T47D (cell line): ENCODE results near the gene MOB3A.
"Not testable (repeated sequence)": the region's sequence is repeated elsewhere in the genome, so short reads cannot be mapped to it uniquely, and the experiment has no call there.

Experiments
- DNase-seq, 2 experiments: peaks; one replicate each; pipeline versions ENCODE4 v3.0.0 to v3.0.0-alpha.2; 2011 to 2012; ENCODE audit warnings: low read depth in 1 of 2, low spot score in 1 of 2
- JUND ChIP-seq: IDR thresholded peaks from 2 replicates; pipeline ENCODE4 v1.6.1; 2012; ENCODE audit warnings: low read depth
- in situ Hi-C: cut with HindIII; loops from 2 replicates; pipeline ENCODE4 v1.10.0; 2016; ENCODE audit warnings: low sequenced_read_pairs, low pct_unique_long_range_greater_than_20kb

MOB3A gene

DNA sequence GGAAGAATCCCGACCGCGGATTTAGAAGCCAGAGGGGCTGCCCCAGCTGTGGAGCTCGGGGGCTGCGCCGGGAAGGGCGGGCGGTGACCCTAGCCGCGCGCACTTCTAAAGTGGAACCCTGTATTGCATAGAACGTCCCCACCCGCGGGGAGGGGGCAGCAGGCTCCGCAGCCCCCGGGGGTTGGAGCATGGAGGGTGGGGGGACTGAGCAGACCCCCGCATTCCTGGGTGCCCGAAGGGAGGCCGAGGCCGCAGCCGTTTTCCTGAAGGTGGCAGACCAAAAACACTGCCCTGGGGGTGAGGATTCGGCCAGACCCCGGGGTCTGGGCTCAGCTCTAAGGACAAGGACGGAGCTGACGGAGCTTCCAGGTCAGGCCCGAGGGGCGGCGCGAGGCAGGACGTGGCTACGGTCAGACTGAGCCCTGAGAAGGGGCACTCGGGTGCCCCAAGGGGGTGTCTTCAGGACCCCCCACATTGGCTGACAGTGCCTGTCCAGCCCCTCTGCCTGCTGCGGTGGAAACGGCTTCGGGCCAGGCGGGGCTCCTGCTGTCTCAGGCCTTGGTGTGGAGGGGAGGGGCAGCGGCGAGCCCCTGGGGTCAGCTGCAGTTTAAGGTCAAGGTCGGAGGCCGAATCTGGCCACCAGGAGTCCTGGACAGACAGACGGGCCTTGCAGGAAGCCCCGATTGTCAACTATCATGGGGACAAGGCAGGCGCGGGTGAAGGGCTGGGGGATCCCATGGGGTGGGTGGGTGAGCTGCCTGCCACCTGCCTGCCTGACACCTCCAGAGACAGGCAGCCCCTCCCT is 57.6 kb downstream of the MOB3A start:
- no peak for DNase-seq
- no peak for TF ChIP-seq JUND
- in situ Hi-C loops = no loop called here

DNA sequence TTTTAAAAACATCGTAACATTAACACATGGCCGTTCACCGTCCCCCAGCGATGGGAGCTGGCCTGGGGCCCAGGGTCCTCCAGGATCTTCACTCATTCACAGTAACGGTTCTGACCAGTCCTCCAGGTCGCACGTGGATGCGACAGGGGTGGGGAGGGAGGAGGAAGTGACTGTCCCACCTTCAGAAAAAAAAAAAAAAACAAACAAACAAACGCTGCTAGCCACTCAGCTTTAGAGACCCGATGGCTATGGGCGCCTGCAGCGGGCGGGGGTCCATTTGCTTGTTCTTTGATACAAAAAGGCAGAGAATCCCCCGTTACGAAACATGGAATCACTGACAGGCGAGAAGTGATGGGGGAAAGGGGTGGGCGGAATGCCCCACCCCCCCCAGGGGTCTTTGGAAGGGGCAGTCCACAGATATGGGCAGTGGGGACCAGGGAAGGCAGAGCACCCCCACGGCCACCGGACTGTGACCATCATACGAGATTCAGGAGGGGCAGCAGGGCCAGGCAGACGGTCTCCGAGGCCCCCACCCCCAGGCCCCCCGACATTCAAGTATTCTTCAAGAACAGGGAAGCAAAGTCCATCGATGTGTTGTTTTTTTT is 58.4 kb downstream of the MOB3A start:
- no peak for TF ChIP-seq JUND
- in situ Hi-C loops = no loop called here
- no peak for DNase-seq

DNA sequence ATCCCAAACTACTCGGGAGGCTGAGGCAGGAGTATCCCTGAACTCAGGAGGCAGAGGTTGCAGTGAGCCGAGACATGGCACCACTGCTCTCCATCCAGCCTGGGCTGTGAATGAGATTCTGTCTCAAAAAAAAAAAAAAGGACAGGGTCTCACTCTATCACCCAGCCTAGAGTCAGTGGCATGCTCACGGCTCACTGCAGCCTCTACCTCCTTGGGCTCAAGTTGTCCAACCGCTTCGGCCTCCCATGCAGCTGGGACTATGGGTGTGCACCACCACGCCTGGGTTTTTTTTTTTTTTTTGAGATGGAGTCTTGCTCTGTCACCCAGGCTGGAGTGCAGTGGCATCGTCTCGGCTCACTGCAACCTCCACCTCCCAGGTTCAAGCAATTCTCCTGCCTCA is 59.7 kb downstream of the MOB3A start:
- TF ChIP-seq JUND = no peak
- in situ Hi-C loops = no loop called here
- no peak for DNase-seq

DNA sequence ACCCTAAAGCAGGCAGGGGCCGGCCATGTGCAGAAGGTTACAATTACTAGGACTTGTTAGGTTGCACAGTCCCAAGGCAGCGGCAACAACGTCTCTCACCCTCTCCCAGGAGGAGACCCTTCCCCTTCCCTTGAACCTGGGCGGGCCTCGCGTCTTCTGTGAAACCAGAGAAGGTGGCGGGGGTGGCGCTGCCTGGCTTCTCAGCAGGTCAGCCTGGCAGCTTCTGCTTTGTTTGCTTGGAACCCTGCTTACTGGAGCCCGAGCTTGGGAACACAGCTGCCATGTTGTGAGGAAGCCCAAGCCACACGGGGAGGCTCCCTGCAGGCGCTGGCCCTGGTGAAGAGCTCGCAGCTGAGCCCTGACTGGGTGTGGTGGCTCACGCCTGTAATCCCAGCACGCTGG is 60.5 kb downstream of the MOB3A start:
- in situ Hi-C loops = no loop called here
- DNase-seq = peak in 1 of 2 experiments; percentile 77

GRCh38 chr19:2034729-2035589 is 61.2 kb downstream of the MOB3A start:
- DNase-seq = peak; percentile 69 to 99
- no peak for TF ChIP-seq JUND
- in situ Hi-C loops = no loop called here

More for the DNA sequence above, 60.5 kb downstream of the MOB3A start:
- no peak for TF ChIP-seq JUND

DNA sequence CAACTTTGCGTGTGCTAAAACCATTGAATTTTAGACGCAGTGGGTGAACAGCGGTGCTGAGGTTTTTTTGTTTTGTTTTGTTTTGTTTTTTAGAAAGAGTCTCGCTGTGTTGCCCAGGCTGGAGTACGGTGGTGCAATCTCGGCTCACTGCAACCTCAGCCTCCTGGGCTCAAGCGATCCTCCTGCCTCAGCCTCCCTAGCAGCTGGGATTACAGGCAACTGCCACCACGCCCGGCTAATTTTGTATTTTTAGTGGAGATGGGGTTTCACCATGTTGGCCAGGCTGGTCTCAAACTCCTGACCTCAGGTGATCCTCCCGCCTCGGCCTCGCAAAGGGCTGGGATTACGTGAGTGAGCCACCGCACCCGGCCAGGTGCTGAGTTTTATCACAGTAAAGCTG is 61.9 kb downstream of the MOB3A start:
- DNase-seq, in situ Hi-C loops: not testable (repeated sequence)

- DNase-seq = no peak
- no peak for TF ChIP-seq JUND
- in situ Hi-C loops = no loop called here
Measured at GRCh38 chr19:2033825-2034159, 62.3 kb downstream of the MOB3A start.

DNA sequence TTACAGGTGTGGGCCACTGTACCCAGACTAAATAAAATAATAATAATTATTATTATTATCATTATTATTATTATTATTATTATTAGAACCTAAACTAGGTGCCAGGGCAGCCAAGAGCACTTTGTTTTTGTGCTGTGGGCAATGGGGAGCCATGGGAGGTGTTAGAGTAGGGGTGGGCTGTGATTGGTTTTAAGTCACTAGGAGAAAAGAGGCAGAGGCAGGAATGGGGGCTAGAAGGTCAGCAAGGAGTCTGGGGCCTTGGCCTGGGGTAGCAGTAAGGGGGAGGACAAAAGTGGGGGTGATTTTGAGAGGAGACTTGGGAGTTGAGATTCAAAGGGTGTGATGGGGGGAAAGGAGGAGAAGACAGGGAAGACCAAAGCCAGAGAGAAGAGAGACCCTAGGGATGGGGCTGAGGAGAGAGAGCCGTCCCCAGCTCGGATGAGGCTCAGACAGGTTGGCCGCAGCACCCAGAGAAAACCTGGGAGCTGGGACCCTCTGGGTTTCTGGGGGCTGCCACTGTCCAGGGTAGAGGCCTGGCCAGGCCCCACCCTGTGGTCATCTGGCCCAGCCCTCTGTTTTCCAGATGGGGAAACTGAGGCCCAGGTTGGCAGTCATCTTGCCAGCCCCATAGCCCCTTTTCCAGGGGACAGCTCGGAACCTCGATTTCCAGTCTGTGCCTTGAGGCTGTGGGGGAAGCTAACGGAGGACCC is 62.9 kb downstream of the MOB3A start:
- no peak for TF ChIP-seq JUND
- no peak for DNase-seq
- in situ Hi-C loops = no loop called here

GRCh38 chr19:2032296-2032941 is 63.7 kb downstream of the MOB3A start:
- peak; percentile 53 to 96 for DNase-seq
- in situ Hi-C loops = no loop called here
- TF ChIP-seq JUND = no peak

DNA sequence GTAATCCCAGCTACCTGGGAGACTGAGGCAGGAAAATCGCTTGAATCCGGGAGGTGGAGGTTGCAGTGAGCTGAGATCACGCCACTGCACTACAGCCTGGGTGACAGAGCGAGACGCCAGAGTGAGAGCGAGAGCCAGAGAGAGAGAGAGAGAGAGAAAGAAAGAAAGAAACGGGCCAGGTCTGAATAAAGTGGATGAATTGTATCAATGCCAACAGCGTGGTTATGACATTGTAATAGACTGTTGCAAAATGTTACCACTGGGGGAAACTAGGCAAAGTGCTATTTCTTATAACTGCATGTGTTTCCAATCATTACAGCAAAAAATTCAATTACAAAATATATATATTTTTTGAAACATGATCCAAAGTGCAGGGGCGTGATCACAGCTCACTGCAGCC is 68.8 kb downstream of the MOB3A start:
- in situ Hi-C loops = no loop called here
- DNase-seq = no peak
- TF ChIP-seq JUND = no peak

DNA sequence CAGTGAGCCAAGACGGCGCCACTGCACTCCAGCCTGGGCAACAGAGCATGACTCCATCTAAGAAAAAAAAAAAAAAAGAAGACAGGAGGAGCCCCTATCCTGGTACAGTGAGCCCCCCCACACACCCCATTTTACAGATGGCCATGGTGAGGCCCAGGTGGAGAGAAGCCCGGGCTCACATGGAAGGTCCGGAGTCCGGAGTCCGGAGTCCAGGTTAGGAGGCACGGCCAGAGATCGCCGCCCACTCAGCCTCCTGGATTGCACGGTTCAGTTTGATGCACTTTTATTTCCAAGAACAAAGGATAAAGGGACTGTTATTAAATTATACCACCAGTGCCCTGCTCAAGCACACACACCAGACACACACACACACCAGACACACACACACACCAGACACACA is 69.4 kb downstream of the MOB3A start:
- in situ Hi-C loops = no loop called here
- DNase-seq = no peak
- TF ChIP-seq JUND = no peak

GRCh38 chr19:2022289-2022688 is 73.8 kb downstream of the MOB3A start:
- DNase-seq = no peak
- in situ Hi-C loops = no loop called here
- TF ChIP-seq JUND = no peak
